HG03060 (cell line): Measurements from ENCODE around the gene KIDINS220.

ENCODE experiments used
- ATAC-seq: cut with Tn5 transposase; IDR thresholded peaks from one replicate; pipeline ENCODE4 v1.9.1; 2021; ENCODE audit warnings: low read depth, moderate number of reproducible peaks; ENCODE audit not compliant: unreplicated experiment

Gene KIDINS220

GRCh38 chr2:8704906-8705305 is 132.5 kb downstream of the KIDINS220 start:
- ATAC-seq = no peak

- no peak for ATAC-seq
Measured at GRCh38 chr2:8701681-8702379, 135.6 kb downstream of the KIDINS220 start.

GRCh38 chr2:8699839-8700238 is 137.6 kb downstream of the KIDINS220 start:
- no peak for ATAC-seq

- ATAC-seq = no peak
Measured at GRCh38 chr2:8697190-8697589, 140.2 kb downstream of the KIDINS220 start.

- ATAC-seq = no peak
Measured at GRCh38 chr2:8694737-8695136, 142.7 kb downstream of the KIDINS220 start.

- no peak for ATAC-seq
Measured at GRCh38 chr2:8693157-8693821, 144.1 kb downstream of the KIDINS220 start.

GRCh38 chr2:8692783-8693156 is 144.6 kb downstream of the KIDINS220 start:
- no peak for ATAC-seq

- ATAC-seq = no peak
Measured at GRCh38 chr2:8691859-8692437, 145.5 kb downstream of the KIDINS220 start.

- no peak for ATAC-seq
Measured at GRCh38 chr2:8685697-8686358, 151.6 kb downstream of the KIDINS220 start.

- no peak for ATAC-seq
Measured at GRCh38 chr2:8684878-8685696, 152.3 kb downstream of the KIDINS220 start.

- no peak for ATAC-seq
Measured at GRCh38 chr2:8684540-8684877, 152.9 kb downstream of the KIDINS220 start.

- no peak for ATAC-seq
Measured at GRCh38 chr2:8682719-8683667, 154.4 kb downstream of the KIDINS220 start.

- peak; percentile 38 for ATAC-seq
Measured at GRCh38 chr2:8681786-8682692, 155.4 kb downstream of the KIDINS220 start, which contains the start of gene ID2. ID2 (plus strand) TSS chr2:8682056; CDS start chr2:8682166, 110 bp downstream.

GRCh38 chr2:8680822-8681760 is 156.3 kb downstream of the KIDINS220 start:
- no peak for ATAC-seq

- no peak for ATAC-seq
Measured at GRCh38 chr2:8679827-8680731, 157.3 kb downstream of the KIDINS220 start.

GRCh38 chr2:8679567-8679826 is 157.9 kb downstream of the KIDINS220 start:
- no peak for ATAC-seq
